ENCODE data around the gene TCAF2.
"Not testable (repeated sequence)": the region's sequence is repeated elsewhere in the genome, so short reads cannot be mapped to it uniquely, and the experiment has no call there.

Gene TCAF2

DNA sequence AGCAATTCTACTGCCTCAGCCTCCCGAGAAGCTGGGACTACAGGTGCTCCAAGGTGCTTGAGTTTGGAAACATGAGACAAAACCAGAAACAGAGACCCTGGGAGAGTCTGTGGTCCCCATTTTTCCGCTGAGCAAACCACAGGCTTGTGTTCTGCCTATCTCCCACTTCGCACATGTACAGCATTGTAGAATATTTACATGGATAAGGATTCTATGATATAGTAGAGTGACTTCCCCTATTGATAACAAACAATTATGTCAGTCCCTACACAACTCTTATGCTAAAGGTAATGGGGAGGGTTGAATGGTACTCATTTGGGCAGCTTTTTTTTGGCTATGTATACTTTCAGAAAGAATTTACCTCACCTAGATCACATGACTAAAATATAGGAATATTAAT lies 29.1 kb downstream of the TCAF2 start:
- DNase-seq (ENCODE audit: low read depth); H3K4me3 ChIP-seq (ENCODE audit: low read depth, low read length): not testable (repeated sequence)

DNA sequence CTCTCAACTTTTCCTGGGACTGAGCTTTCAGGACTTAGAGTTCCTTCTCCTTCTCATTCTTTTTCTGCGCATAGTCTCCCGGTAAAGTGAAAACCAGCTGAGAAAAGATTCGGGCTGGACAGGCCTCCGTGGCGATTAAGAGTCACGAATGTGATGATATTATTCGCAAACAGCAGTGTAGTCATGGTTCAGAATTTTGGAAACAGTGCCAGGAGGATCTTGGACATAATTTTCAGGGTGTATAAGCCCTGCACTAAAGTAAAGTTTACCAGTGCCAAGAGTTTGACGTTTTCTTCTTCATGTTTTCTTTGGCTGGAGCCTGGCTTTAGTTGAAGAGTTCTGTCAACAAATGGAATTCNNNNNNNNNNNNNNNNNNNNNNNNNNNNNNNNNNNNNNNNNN lies 29.7 kb downstream of the TCAF2 start:
- H3K4me3 ChIP-seq (ENCODE audit: low read depth, low read length); DNase-seq (ENCODE audit: low read depth): not testable (repeated sequence)
